Activated naive CD8-positive, alpha-beta T cell treated with anti-CD3 and anti-CD28 coated beads, Interleukin-2, amount 50 U/mL, for 16 hours (primary cell): ENCODE results near the gene TPBG.
"Not testable (repeated sequence)": the region's sequence is repeated elsewhere in the genome, so short reads cannot be mapped to it uniquely, and the experiment has no call there.

ENCODE experiments used
- DNase-seq: peaks from one replicate; pipeline ENCODE4 v3.0.0-alpha.2; 2020; ENCODE audit warnings: low read depth, low spot score

TPBG gene

DNA sequence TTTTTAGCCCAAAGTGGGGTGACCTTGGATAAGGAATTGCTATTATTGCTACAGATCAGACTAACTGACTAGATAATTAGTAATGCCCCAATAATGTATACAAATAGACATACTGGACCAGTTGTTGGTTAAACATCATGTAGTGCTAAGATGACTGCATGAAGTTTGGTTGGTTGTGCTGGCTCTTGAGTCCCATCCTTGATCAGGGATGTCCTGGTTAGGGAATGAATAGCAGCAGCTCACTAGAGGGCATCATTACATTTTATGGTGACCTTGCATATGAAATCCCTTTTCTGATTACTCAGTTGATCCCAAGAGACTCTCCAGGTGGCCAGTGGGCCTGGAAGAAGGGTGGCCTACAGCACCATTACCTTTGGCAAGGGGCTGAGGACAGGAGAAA, 10.9 kb downstream of the TPBG start:
- no peak for DNase-seq

DNA sequence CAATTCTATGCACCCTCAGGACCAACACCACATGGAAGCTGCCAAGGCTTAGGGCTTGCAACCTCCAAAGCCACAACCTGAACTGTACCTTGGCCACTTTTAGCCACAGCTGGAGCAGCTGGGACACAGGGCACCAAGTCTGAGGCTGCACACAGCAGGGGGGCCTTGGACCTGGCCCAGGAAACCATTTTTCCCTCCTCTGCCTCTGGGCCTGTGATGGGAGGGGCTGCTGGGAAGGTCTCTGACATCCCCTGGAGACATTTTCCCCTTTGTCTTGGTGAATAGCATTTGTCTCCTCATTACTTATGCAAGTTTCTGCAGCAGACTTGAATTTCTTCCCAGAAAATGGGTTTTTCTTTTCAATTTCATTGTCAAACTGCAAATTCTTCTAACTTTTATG, 13.0 kb downstream of the TPBG start:
- DNase-seq = no peak

DNA sequence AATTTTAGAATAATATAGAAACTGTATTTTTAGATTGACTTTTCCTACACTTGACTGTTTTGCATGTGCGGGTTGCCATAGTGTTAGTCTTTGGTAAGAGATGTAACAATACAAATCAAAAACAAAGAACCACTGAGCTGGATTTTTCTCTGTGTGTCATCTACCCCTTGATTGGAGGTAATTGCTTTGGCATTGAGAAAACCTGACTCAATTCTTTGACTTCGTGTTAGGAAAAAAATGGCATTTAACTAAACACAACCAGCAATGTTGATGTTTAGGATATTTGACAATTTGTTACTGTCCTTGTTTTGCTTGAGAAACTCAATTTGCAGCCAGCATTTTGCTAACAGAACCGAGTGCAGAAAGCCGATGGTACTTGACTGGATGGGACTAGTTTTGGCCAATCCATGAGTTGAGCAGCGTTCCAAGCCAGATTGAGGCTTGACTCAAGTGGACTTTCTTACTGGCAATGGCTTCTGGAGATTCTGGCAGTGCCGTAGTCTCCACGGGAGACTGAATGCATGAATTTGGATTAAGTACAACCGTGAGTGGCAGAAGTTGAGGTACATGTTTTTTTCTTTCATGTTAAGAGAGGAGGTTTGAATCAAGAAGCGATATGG, 17.1 kb downstream of the TPBG start:
- no peak for DNase-seq

DNA sequence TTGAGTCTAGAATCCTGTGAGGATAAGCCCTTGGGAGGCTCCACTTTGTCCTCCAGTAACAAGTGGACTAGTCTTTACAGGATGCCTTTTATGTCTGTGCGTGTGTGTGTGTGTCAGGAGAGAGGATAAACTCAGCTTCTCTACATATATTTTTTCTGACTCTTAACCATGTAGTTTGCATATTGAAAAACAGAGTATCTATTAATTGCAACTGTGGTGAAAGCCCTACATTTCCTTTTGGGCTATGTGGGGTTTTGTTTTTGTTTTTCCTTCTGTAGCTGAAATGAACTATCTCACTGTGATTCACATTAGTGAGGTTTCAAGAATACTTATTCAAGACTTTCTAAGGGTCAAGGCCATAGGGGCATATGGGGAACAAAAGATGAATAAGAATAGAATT, 17.7 kb downstream of the TPBG start:
- no peak for DNase-seq

DNA sequence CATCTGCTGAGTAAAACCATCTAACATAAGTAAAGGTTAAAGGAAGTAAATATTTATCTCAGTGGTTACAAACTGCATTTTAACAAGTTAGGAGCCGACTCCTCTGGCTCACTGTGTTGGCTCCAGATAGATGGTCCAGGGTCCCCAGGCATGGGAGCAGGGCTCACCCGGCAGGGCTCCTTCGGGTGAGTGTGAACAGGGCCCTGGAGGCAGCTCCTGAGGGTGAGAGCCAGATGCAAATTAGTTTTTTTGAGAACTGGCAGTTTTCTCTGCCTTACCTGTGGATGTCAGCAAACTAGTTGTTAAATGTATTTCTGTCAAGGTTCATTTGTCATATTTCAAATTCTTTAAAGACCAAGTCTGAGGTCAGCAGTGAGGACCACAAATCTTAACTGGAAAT, 21.5 kb downstream of the TPBG start:
- DNase-seq = no peak

DNA sequence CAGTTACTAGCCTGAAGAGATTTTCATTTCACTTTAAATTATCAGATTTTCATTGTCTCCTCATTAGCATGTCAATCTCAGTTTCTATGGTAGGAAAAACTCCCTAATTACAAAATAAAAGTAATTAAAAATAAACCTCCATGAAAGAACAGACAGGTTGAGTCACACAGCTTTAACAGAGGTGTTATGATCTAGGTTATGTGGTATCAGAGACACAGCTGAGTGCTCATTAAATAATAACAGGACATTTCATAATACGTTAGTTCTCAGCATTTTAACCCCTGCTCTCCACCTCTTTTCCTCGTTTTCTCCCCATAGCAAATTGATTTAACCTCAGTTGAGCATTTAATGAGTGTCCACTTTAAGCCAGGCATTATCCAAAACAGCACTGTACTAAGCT, 21.9 kb downstream of the TPBG start:
- DNase-seq = no peak

DNA sequence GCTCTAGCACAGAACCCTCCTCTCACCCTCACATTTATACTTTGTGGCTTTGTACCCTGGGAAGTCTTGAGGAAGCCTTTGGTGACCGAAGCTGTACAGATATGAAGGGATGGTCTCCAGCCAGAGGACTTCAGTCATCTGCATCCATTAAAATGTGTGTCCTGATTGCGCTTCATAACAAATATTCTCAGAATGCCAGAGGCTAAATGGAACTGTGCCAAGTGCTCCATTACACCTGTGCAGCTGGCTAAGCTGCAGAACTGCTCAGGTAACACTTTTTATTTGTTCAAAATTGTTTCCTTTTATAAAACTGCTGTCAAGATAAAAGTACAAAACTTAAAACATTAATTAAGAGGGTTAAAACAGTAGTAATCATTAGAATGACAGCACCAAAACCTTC, 22.3 kb downstream of the TPBG start:
- DNase-seq = no peak

DNA sequence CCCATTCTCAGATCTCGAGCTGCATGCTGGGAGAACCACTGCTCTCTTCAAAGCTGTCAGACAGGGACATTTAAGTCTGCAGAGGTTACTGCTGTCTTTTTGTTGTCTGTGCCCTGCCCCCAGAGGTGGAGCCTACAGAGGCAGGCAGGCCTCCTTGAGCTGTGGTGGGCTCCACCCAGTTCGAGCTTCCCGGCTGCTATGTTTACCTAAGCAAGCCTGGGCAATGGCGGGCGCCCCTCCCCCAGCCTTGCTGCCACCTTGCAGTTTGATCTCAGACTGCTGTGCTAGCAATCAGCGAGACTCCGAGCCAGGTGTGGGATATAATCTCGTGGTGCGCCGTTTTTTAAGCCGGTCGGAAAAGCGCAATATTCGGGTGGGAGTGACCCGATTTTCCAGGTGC, 31.2 kb downstream of the TPBG start:
- not testable (repeated sequence) for DNase-seq

DNA sequence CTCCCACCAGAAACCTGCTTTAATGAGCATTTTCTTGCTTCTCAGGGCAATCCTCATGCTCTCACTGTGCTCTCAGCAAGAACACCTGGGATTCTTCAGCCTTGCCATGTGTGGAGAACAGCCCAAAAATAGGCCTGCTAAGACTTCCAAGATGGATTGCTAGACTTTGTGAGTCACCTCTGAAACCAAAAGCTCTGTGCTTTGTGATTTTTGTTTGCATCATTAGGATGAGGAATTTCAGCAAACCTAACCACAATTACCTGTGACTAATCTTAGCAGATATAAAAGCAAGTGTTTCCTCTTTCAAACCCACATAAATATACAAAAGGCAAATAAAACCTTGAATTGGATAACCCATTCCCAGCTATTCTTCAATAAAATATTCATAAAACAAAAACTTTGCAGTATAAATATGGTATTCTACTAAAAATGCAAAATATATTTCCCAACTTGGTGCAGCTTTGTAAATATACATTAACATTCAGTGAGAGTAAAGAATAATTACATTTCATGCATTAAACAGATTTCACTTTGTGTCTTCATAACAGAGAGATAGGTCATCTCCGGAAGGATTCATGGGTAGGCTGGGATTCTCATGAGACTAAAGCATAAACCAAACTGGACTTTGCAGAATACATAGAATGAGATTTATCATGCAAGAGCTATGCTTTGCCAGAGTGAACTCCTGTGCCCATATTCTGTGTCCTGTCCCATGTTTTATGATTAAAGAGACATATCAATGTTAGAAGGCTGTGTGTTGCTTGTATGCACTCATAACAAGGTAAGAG, 33.5 kb downstream of the TPBG start:
- DNase-seq = no peak

DNA sequence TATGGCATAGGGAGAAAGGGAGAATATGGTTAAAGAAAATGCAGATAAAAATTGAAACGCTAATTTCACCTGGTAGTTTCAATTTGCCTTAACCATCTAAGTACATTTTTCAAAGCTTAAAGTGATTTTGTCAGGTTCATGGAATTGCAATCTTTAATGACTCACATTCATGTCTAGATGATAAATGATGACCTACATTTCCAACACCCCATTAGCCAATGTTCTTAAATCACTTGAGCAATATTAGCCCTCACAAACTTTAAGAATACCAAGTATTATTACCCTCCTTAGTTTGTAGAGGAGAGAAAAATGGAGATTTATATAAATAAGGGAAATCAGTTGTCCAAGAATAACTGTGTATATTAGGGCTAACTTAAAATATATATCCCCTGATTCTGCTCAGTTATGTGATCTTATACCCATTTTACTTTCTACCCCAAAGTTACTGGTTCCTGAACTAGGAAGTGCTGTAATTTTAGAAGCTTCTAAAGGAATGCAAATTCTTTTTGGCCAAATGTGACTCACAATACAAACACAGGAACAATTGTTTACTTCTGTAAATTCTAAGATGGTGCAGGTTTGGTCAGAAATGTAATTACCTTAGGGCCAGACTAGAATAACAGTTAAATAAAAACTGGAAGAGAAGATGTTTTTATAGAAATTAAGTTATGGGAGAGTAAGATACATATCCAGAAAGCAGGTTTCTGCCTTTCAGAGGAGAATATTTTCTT, 34.5 kb downstream of the TPBG start:
- DNase-seq = no peak

DNA sequence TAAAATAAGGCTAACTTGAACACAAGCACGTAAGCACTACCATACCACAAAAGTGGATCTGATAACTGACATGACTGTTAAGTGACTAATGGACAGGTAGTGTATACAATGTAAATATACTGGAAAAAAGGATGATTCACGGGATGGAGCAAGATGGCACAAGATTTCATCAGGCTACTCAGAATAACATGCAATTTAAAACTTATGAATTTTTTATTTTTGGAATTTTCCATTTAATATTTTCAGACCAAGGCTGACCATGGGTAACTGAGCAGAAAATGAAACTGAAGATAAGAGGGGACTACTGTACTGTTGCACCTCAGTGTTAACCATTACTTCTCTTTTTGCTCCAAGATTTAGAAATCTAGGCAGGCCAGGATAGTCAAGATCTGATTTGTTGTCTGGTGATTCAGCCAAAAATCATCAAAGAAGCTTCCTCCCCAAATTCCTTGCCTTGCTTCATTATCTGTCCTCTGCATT, 45.4 kb downstream of the TPBG start:
- no peak for DNase-seq

DNA sequence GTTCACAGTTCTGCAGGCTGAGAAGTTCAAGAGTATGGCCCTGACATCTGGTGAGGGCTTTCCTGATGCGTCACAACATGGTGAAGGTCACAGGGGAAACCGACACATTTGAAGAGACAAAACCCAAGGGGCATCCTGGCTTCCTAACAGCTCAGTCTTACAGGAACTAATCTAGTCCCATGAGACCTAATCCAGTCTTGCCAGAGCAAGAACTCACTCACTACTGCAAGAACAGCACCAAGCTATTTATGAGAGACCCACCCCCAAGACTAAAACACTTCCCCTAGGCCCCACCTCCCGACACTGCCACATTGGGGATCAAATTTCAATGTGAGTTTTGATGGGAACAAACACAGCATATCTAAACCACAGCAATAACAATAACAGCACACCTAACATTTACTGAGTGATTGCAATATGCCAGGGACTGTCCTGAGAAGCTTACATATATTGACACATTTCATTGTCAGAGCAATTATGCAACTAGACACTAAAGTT, 46.6 kb downstream of the TPBG start:
- no peak for DNase-seq

DNA sequence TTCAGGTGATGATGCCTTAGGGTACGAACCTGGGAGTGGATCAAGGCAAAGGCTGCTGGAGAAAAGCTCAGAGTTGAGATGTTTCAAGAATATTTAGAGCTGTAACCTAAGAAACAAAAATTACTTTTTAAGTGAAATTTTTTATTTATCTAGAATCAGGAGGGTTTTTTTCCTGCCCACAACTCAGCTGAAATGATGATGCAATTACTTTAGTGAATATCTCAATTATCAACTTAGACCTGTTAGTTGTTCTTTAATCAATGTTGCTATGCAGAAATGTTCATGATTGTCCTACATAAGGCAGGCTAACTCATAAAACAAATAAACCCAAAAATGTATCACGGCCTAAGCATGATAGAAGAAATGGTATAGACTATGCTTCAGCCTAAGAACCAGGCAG, 50.3 kb downstream of the TPBG start:
- DNase-seq = no peak

DNA sequence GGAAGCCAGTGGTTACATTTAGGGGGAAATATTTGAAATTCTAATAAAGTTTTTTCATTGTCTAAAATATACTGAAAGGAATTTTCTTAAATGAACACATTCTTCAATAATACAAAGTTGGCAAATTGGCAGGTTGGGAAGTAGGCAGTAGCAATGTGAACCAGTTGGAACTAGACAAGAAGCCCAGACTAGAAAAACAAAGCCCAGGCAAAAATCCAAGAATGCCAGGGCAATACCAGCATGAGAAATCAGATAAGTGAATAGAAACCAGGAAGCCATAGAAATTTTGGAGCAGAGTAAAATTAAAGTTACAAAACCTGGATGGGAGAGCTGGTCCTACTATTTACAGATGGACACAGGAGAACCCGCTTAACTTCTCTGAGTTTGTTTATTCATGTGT, 52.2 kb downstream of the TPBG start:
- DNase-seq = no peak

DNA sequence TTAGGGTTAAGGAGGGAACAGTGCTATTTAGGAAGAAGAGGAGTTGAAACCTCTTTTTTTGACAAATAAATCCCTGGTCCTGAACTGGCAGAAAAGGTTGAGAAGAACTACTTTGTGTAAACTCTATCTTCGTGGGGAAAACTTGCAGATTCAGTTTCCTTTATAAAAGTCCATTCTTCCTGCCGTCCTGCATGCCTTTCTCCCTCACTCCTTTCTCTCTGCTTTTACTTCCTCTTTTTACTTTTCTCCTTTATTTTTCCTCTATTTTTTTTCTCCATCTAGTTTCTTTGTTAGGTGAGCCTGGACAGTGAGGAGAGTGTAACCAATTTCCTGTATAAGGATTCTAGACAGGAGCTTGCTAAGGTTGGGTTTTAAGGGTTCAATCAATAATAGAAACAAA, 52.7 kb downstream of the TPBG start:
- no peak for DNase-seq
